SK-N-SH (cell line): ENCODE data around the gene RECK. TPM values are rescaled to one million over a fixed set of nuclear protein-coding genes. Genes with fewer than 3 reads are reported as not detected.

Experiments used
- CTCF ChIA-PET: fragments of 300-600, 350-600 bp; formaldehyde crosslinking; extraction: SDS; loops from one replicate; lab custom pipeline; 2021; lab: Yijun Ruan, JAX
- POLR2A ChIA-PET: fragments of 350-600 bp; sonication (Branson Sonifier 250); formaldehyde crosslinking; extraction: SDS; loops from one replicate; lab custom pipeline; 2020; ENCODE audit warnings: antibody characterized with exemption, inconsistent platforms; lab: Yijun Ruan, JAX
- DNase-seq: peaks from one replicate; pipeline ENCODE4 v3.0.0; 2012
- H2AFZ ChIP-seq: fragments of 200-600 bp; sonication (generic); 2 replicates; pipeline ENCODE4 v1.8.1; 2016; ENCODE audit warnings: antibody characterized with exemption, mild to moderate bottlenecking, low read depth
- H3F3A ChIP-seq: fragments of 200-600 bp; sonication (generic); replicated peaks from 2 replicates; pipeline ENCODE3; 2016; ENCODE audit warnings: antibody characterized with exemption, mild to moderate bottlenecking; ENCODE audit not compliant: insufficient read depth
- H3K27ac ChIP-seq, 2 experiments: fragments of 200-500 bp in 1 of 2; fragments of 200-600 bp in 1 of 2; sonication (Bioruptor generic) in 1 of 2; sonication (generic), shearing (Covaris generic) in 1 of 2; 2 replicates each; pipeline versions ENCODE4 v1.5.1 to v1.6.1; 2014 to 2016; ENCODE audit warnings: low read depth in 2 of 2, inconsistent platforms in 1 of 2, low read length in 1 of 2, mild to moderate bottlenecking in 1 of 2, mixed read lengths in 1 of 2
- H3K27me3 ChIP-seq: fragments of 200-600 bp; sonication (generic), shearing (Covaris generic); 2 replicates; pipeline ENCODE4 v1.6.1; 2016; ENCODE audit warnings: mixed run types; ENCODE audit not compliant: insufficient read depth
- H3K36me3 ChIP-seq, 2 experiments: fragments of 200-500 bp in 1 of 2; fragments of 200-600 bp in 1 of 2; sonication (Bioruptor generic) in 1 of 2; sonication (generic) in 1 of 2; replicated peaks in 1 of 2; 2 replicates each; pipeline versions ENCODE3 to v1.5.1; 2014 to 2016; ENCODE audit warnings: low read length in 1 of 2, mild to moderate bottlenecking in 1 of 2; ENCODE audit not compliant: insufficient read depth in 2 of 2, control insufficient read depth in 1 of 2
- H3K4me1 ChIP-seq, 2 experiments: fragments of 200-500 bp in 1 of 2; fragments of 200-600 bp in 1 of 2; sonication (Bioruptor generic) in 1 of 2; sonication (generic), shearing (Covaris generic) in 1 of 2; 2 replicates each; pipeline versions ENCODE4 v1.5.1 to v1.6.1; 2014 to 2016; ENCODE audit warnings: low read depth in 1 of 2, low read length in 1 of 2, mixed run types in 1 of 2; ENCODE audit not compliant: insufficient read depth in 2 of 2, control insufficient read depth in 1 of 2
- H3K4me2 ChIP-seq: fragments of 200-600 bp; sonication (generic), shearing (Covaris generic); 2 replicates; pipeline ENCODE4 v1.6.1; 2017; ENCODE audit warnings: mixed run types
- H3K4me3 ChIP-seq, 2 experiments: fragments of 200-500 bp in 1 of 2; fragments of 200-600 bp in 1 of 2; sonication (Bioruptor generic) in 1 of 2; sonication (generic), shearing (Covaris generic) in 1 of 2; 2 replicates each; pipeline versions ENCODE4 v1.5.1 to v1.8.1; 2014 to 2016; ENCODE audit warnings: low read depth in 2 of 2, inconsistent platforms in 1 of 2, low read length in 1 of 2, mild to moderate bottlenecking in 1 of 2, mixed read lengths in 1 of 2, moderate library complexity in 1 of 2
- H3K79me2 ChIP-seq: fragments of 200-600 bp; sonication (generic); 2 replicates; pipeline ENCODE4 v1.8.1; 2017; ENCODE audit warnings: mild to moderate bottlenecking; ENCODE audit not compliant: insufficient read depth
- H3K9ac ChIP-seq: fragments of 200-600 bp; sonication (generic); 2 replicates; pipeline ENCODE4 v1.6.1; 2017; ENCODE audit warnings: mixed run types
- H3K9me2 ChIP-seq: fragments of 200-600 bp; sonication (generic); 2 replicates; pipeline ENCODE4 v1.6.1; 2017; ENCODE audit warnings: mixed run types
- H3K9me3 ChIP-seq: fragments of 200-600 bp; sonication (generic); 2 replicates; pipeline ENCODE4 v1.6.1; 2017; ENCODE audit warnings: mixed run types, mild to moderate bottlenecking, moderate library complexity
- H4K20me1 ChIP-seq: fragments of 200-600 bp; sonication (generic); 2 replicates; pipeline ENCODE4 v1.6.1; 2017; ENCODE audit warnings: mild to moderate bottlenecking, mixed run types; ENCODE audit not compliant: insufficient read depth
- CHD2 ChIP-seq: fragments of 150-350 bp; IDR thresholded peaks from 2 replicates; pipeline ENCODE4 v1.6.1; 2018; ENCODE audit warnings: low read length; ENCODE audit not compliant: partially characterized antibody
- CTCF ChIP-seq: fragments of 200-600 bp; sonication (generic); IDR thresholded peaks from 2 replicates; pipeline ENCODE4 v1.6.1; 2017; ENCODE audit warnings: antibody characterized with exemption, mild to moderate bottlenecking, moderate library complexity
- EP300 ChIP-seq, 2 experiments: IDR thresholded peaks; 2 replicates each; pipeline versions ENCODE4 v1.4.0 to v1.6.1; 2012; ENCODE audit warnings: borderline replicate concordance in 1 of 2, low read depth in 1 of 2, low read length in 1 of 2
- GATA2 ChIP-seq: sonication (generic); formaldehyde crosslinking; IDR thresholded peaks from 2 replicates; pipeline ENCODE4 v1.5.0; 2020; ENCODE audit warnings: mild to moderate bottlenecking, missing genetic modification reagents
- JUND ChIP-seq: IDR thresholded peaks from 2 replicates; pipeline ENCODE4 v1.4.0; 2012
- NFIC ChIP-seq: IDR thresholded peaks from 2 replicates; pipeline ENCODE4 v1.4.0; 2012; ENCODE audit warnings: borderline replicate concordance
- PBX3 ChIP-seq: IDR thresholded peaks from 2 replicates; pipeline ENCODE4; 2012
- POLR2AphosphoS5 ChIP-seq: IDR thresholded peaks from 2 replicates; pipeline ENCODE4 v1.6.1; 2012; ENCODE audit warnings: low read depth, low read length
- RAD21 ChIP-seq: IDR thresholded peaks from 2 replicates; pipeline ENCODE4 v1.6.1; 2012; ENCODE audit warnings: mild to moderate bottlenecking, low read length
- RFX5 ChIP-seq: IDR thresholded peaks from 2 replicates; pipeline ENCODE4 v1.6.1; 2012; ENCODE audit warnings: mild to moderate bottlenecking, improper control_type of control experiment, low read length
- TCF12 ChIP-seq: IDR thresholded peaks from 2 replicates; pipeline ENCODE4 v1.4.0; 2012
- TEAD4 ChIP-seq: IDR thresholded peaks from 2 replicates; pipeline ENCODE4 v1.4.0; 2012; ENCODE audit warnings: mild to moderate bottlenecking, borderline replicate concordance; ENCODE audit not compliant: insufficient read depth
- USF1 ChIP-seq: IDR thresholded peaks from 2 replicates; pipeline ENCODE4 v1.4.0; 2012; ENCODE audit warnings: low read depth, borderline replicate concordance
- WGBS: methylation state at CpG from one replicate; pipeline ENCODE4 v1.1.6; 2017; ENCODE audit warnings: low lambda C conversion rate; 5-methylcytosine and 5-hydroxymethylcytosine counted together
- polyA plus RNA-seq, 3 experiments: library from polyadenylated mRNA; depleted of rRNA; stranded (reverse); fragments of >200 nt; gene quantifications; 2 replicates each; pipeline ENCODE4 v1.2.3, GENCODE V29; 2012
- TF ChIP-seq, protein P1 (sequence below): IDR thresholded peaks from 2 replicates; pipeline ENCODE4 v1.4.0; 2012; ENCODE audit warnings: low read depth, borderline replicate concordance

RECK gene
- polyA plus RNA-seq, 1 of the 3 experiments (the other 2 are of a cell fraction), result 22.8 TPM

DNA sequence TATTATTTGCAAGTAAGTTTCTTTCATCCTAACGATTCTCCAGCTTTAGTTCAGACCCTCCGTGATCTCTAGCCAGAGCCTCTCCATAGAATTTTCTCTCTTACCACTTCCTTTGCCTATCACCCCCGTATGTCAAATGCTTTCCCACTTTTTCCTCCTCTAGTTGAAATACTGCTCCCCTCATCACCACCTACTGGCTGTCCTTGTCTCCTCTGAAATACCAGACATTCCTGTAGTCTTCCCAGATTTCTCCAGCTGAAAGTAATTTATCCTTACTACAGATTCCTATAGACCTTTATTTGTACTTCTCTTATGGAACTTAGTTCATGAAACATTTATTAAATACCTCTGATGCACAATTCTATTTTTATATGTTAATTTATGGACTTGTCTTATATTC, 63.8 kb downstream of the RECK start:
- 49% methylated on average over 3 of the region's 3 CpGs for WGBS
- H3K9me2 ChIP-seq, result no peaks in the 10 kb centered on the region
- no peaks in the 10 kb centered on the region for H3K27me3 ChIP-seq
- H3K36me3 ChIP-seq, result peaks cover 7 to 11% of the 10 kb centered on the region in 2 experiments
- no peaks in the 10 kb centered on the region for H4K20me1 ChIP-seq
- H3K4me3 ChIP-seq, result no peak overlapping the region
- TF ChIP-seq TCF12 (peak; percentile 86), TEAD4 (peak; percentile 74), GATA2 (no peak), EP300 (IDR thresholded peaks at IDR 0.05; ENCODE audit: borderline replicate concordance in 1 of 2, low read depth in 1 of 2, low read length in 1 of 2) (peak in 1 of 2 experiments; percentile 50; a peak in 1 of 4 replicates), RAD21 (0 out of 2 replicates have a peak, but pooled peaks have one; percentile 10), POLR2AphosphoS5 (peak; percentile 32; the same call in 1 of the 2 replicates), CTCF (peak; percentile 34), JUND (peak; percentile 37; the same call in 1 of the 2 replicates), NFIC (peak; percentile 15; the same call in 1 of the 2 replicates), RFX5 (no peak), CHD2 (no peak), USF1 (no peak), PBX3 (peak; percentile 32; the same call in 1 of the 2 replicates)
- TF ChIP-seq, protein P1, sequence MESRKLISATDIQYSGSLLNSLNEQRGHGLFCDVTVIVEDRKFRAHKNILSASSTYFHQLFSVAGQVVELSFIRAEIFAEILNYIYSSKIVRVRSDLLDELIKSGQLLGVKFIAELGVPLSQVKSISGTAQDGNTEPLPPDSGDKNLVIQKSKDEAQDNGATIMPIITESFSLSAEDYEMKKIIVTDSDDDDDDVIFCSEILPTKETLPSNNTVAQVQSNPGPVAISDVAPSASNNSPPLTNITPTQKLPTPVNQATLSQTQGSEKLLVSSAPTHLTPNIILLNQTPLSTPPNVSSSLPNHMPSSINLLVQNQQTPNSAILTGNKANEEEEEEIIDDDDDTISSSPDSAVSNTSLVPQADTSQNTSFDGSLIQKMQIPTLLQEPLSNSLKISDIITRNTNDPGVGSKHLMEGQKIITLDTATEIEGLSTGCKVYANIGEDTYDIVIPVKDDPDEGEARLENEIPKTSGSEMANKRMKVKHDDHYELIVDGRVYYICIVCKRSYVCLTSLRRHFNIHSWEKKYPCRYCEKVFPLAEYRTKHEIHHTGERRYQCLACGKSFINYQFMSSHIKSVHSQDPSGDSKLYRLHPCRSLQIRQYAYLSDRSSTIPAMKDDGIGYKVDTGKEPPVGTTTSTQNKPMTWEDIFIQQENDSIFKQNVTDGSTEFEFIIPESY, result no peak
- ChIA-PET CTCF (interaction anchor here (0.8 to 6.4 kb wide), 5 partner anchors 16 to 101 kb away, joined by 3 to 167 read pairs (median 6); partner anchors contain the start of genes CCIN and GLIPR2), POLR2A (no interaction called here)
- no peaks in the 10 kb centered on the region for H3K79me2 ChIP-seq
- H2AFZ ChIP-seq, result no peak overlapping the region
- peaks cover 56% of the 10 kb centered on the region for H3F3A ChIP-seq
- no peaks in the 10 kb centered on the region for H3K9me3 ChIP-seq
- peak overlapping the region; percentile 20; the same call in 1 of the 2 replicates for H3K4me2 ChIP-seq
- H3K4me1 ChIP-seq, result peaks cover 0 to 32% of the 10 kb centered on the region in 2 experiments; a peak in 3 of 4 replicates
- peak overlapping the region; percentile 77 to 90; a peak in 3 of 4 replicates for H3K27ac ChIP-seq
- peak overlapping the region; percentile 22; the same call in 1 of the 2 replicates for H3K9ac ChIP-seq
- DNase-seq, result no peak
